ENCODE measurements around the gene ECPAS.

The ECPAS gene

DNA sequence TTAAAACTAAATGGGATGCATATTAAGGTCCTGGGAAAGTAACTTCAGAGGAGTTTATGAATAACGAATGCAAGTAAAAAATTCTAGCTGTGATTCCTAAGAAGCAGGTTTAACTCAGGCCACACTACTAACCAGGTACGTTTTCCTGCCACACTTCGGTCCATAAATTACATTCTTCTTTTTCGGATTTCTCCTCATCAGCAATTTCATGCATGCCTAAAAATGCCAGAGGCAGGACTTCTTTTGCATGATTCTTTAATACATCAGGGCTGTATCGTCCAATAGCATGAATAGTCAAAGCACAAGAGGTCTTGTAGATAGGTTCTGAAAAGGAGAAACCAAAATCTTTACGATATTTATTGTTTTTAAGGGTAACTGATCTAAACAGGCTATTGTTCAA lies 111.9 kb downstream of the ECPAS start:
- Histone ChIP-seq H3K27me3 (ENCODE audit: insufficient read depth, insufficient read length) (no peaks in the 10 kb centered on the region), H3K9me3 (ENCODE audit: insufficient read depth, low read length) (no peaks in the 10 kb centered on the region), H3K4me1 (ENCODE audit: insufficient read depth, insufficient read length) (no peaks in the 10 kb centered on the region), H3K4me3 (ENCODE audit: insufficient read length, low read depth) (no peak overlapping the region), H3K9ac (ENCODE audit: insufficient read length, low read depth) (no peak overlapping the region), H3K36me3 (ENCODE audit: insufficient read depth, insufficient read length, low read length) (peaks cover 79% of the 10 kb centered on the region)
- DNase-seq (ENCODE audit: low read depth, low spot score), result no peak
- no peak for TF ChIP-seq YY1 (IDR thresholded peaks at IDR 0.05; ENCODE audit: insufficient read depth, insufficient read length)
- TF ChIP-seq ZNF274 (IDR thresholded peaks at IDR 0.05; ENCODE audit: low read depth, low read length), result no peak
- TF ChIP-seq SUZ12 (IDR thresholded peaks at IDR 0.05; ENCODE audit: extremely low read depth, insufficient read depth, insufficient read length), result no peak

GRCh38 chr9:111366978-111367377 lies 117.2 kb downstream of the ECPAS start:
- H3K9me3 ChIP-seq (ENCODE audit: insufficient read depth, low read length), result no peaks in the 10 kb centered on the region
- DNase-seq (ENCODE audit: low read depth, low spot score), result no peak
- no peak overlapping the region for H3K9ac ChIP-seq (ENCODE audit: insufficient read length, low read depth)
- H3K4me3 ChIP-seq (ENCODE audit: insufficient read length, low read depth), result no peak overlapping the region
- no peaks in the 10 kb centered on the region for H3K27me3 ChIP-seq (ENCODE audit: insufficient read depth, insufficient read length)
- H3K36me3 ChIP-seq (ENCODE audit: insufficient read depth, insufficient read length, low read length), result peaks cover 76% of the 10 kb centered on the region
- TF ChIP-seq YY1 (IDR thresholded peaks at IDR 0.05; ENCODE audit: insufficient read depth, insufficient read length), result no peak
- no peak for TF ChIP-seq SUZ12 (IDR thresholded peaks at IDR 0.05; ENCODE audit: extremely low read depth, insufficient read depth, insufficient read length)
- TF ChIP-seq ZNF274 (IDR thresholded peaks at IDR 0.05; ENCODE audit: low read depth, low read length), result no peak
- H3K4me1 ChIP-seq (ENCODE audit: insufficient read depth, insufficient read length), result no peaks in the 10 kb centered on the region

DNA sequence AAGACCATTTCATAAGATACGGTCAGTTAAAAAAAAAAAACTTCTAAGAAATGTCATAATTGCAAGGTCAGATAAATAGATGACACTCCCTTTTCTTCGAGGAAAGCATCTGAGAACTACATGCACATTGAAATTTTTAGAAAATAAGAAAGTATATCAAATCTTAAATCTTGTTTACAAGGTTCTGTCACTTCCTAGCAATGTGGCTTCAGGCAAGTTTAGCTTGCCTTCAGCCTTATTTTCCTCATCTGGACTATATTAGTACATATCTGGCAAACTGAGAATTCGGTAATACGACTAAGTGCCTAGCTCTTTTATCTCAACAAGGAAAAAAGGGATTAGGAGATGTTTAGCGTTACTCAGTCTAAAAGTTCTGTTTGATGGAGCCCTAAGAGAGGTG lies 121.7 kb downstream of the ECPAS start:
- H3K36me3 ChIP-seq (ENCODE audit: insufficient read depth, insufficient read length, low read length), result peaks cover 54% of the 10 kb centered on the region
- no peak for TF ChIP-seq YY1 (IDR thresholded peaks at IDR 0.05; ENCODE audit: insufficient read depth, insufficient read length)
- no peak for TF ChIP-seq ZNF274 (IDR thresholded peaks at IDR 0.05; ENCODE audit: low read depth, low read length)
- no peak for TF ChIP-seq SUZ12 (IDR thresholded peaks at IDR 0.05; ENCODE audit: extremely low read depth, insufficient read depth, insufficient read length)

DNA sequence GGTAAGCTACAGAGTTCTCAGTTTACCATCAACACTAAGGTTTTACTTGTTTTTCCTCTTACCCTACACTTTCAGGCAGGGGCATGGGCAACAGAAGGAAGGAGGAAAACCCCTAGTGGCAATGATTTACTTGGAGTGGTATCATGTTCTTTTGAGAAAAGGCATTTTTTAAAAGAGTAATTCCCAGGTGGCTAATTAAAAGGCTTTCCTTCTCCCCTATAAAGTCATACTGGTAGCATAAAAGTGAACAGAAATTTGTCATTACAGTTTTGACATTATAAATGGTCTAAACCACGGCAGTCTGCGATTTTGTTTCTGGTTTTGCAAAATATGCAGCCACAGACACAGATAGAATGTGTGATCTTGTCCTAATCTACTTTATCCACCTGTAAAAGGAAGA lies 123.3 kb downstream of the ECPAS start:
- Histone ChIP-seq H3K4me3 (ENCODE audit: insufficient read length, low read depth) (no peak overlapping the region), H3K36me3 (ENCODE audit: insufficient read depth, insufficient read length, low read length) (peaks cover 42% of the 10 kb centered on the region), H3K27me3 (ENCODE audit: insufficient read depth, insufficient read length) (no peaks in the 10 kb centered on the region), H3K9me3 (ENCODE audit: insufficient read depth, low read length) (no peaks in the 10 kb centered on the region), H3K9ac (ENCODE audit: insufficient read length, low read depth) (no peak overlapping the region), H3K4me1 (ENCODE audit: insufficient read depth, insufficient read length) (no peaks in the 10 kb centered on the region)
- DNase-seq (ENCODE audit: low read depth, low spot score), result no peak
- TF ChIP-seq SUZ12 (IDR thresholded peaks at IDR 0.05; ENCODE audit: extremely low read depth, insufficient read depth, insufficient read length) (no peak), ZNF274 (IDR thresholded peaks at IDR 0.05; ENCODE audit: low read depth, low read length) (no peak), YY1 (IDR thresholded peaks at IDR 0.05; ENCODE audit: insufficient read depth, insufficient read length) (no peak)

More for the DNA sequence above, 121.7 kb downstream of the ECPAS start:
- Histone ChIP-seq H3K9me3 (ENCODE audit: insufficient read depth, low read length) (no peaks in the 10 kb centered on the region), H3K4me1 (ENCODE audit: insufficient read depth, insufficient read length) (no peaks in the 10 kb centered on the region), H3K27me3 (ENCODE audit: insufficient read depth, insufficient read length) (no peaks in the 10 kb centered on the region), H3K9ac (ENCODE audit: insufficient read length, low read depth) (no peak overlapping the region), H3K4me3 (ENCODE audit: insufficient read length, low read depth) (no peak overlapping the region)
- DNase-seq (ENCODE audit: low read depth, low spot score), result no peak

- peaks cover 14% of the 10 kb centered on the region for H3K36me3 ChIP-seq (ENCODE audit: insufficient read depth, insufficient read length, low read length)
- no peaks in the 10 kb centered on the region for H3K9me3 ChIP-seq (ENCODE audit: insufficient read depth, low read length)
- DNase-seq (ENCODE audit: low read depth, low spot score), result no peak
- no peak overlapping the region for H3K9ac ChIP-seq (ENCODE audit: insufficient read length, low read depth)
- TF ChIP-seq ZNF274 (IDR thresholded peaks at IDR 0.05; ENCODE audit: low read depth, low read length), result no peak
- TF ChIP-seq SUZ12 (IDR thresholded peaks at IDR 0.05; ENCODE audit: extremely low read depth, insufficient read depth, insufficient read length), result no peak
- TF ChIP-seq YY1 (IDR thresholded peaks at IDR 0.05; ENCODE audit: insufficient read depth, insufficient read length), result no peak
- no peaks in the 10 kb centered on the region for H3K4me1 ChIP-seq (ENCODE audit: insufficient read depth, insufficient read length)
- no peaks in the 10 kb centered on the region for H3K27me3 ChIP-seq (ENCODE audit: insufficient read depth, insufficient read length)
- H3K4me3 ChIP-seq (ENCODE audit: insufficient read length, low read depth), result no peak overlapping the region
Observed at GRCh38 chr9:111356481-111357244, 127.5 kb downstream of the ECPAS start.

DNA sequence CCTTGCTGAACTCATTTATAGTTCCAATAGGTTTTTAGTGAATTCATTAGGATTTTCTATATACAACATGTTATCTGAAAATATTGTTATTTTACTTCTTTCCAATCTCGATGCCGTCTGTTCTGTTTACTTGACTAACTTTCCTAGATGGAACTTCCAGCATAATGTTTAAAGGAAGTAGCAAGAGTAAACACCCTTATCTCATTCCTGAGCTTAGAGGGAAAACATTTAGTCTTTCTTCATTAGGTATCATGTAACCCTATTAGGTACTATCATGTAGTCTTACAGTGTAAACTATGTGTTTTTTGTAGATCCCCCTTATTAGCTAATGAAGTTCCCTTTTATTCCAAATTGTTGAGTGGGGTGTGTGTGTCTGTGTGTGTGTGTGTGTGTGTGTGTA lies 131.6 kb downstream of the ECPAS start:
- TF ChIP-seq SUZ12 (IDR thresholded peaks at IDR 0.05; ENCODE audit: extremely low read depth, insufficient read depth, insufficient read length) (no peak), ZNF274 (IDR thresholded peaks at IDR 0.05; ENCODE audit: low read depth, low read length) (no peak), YY1 (IDR thresholded peaks at IDR 0.05; ENCODE audit: insufficient read depth, insufficient read length) (no peak)
- no peaks in the 10 kb centered on the region for H3K9me3 ChIP-seq (ENCODE audit: insufficient read depth, low read length)

GRCh38 chr9:111350556-111350955 lies 133.6 kb downstream of the ECPAS start:
- H3K9me3 ChIP-seq (ENCODE audit: insufficient read depth, low read length), result no peaks in the 10 kb centered on the region
- no peak for TF ChIP-seq SUZ12 (IDR thresholded peaks at IDR 0.05; ENCODE audit: extremely low read depth, insufficient read depth, insufficient read length)
- no peak for TF ChIP-seq ZNF274 (IDR thresholded peaks at IDR 0.05; ENCODE audit: low read depth, low read length)
- no peak for TF ChIP-seq YY1 (IDR thresholded peaks at IDR 0.05; ENCODE audit: insufficient read depth, insufficient read length)
- H3K9ac ChIP-seq (ENCODE audit: insufficient read length, low read depth), result no peak overlapping the region
- no peaks in the 10 kb centered on the region for H3K27me3 ChIP-seq (ENCODE audit: insufficient read depth, insufficient read length)
- H3K4me3 ChIP-seq (ENCODE audit: insufficient read length, low read depth), result no peak overlapping the region
- H3K36me3 ChIP-seq (ENCODE audit: insufficient read depth, insufficient read length, low read length), result no peaks in the 10 kb centered on the region
- no peaks in the 10 kb centered on the region for H3K4me1 ChIP-seq (ENCODE audit: insufficient read depth, insufficient read length)
- no peak for DNase-seq (ENCODE audit: low read depth, low spot score)

More for the DNA sequence above, 131.6 kb downstream of the ECPAS start:
- no peak for DNase-seq (ENCODE audit: low read depth, low spot score)
- H3K36me3 ChIP-seq (ENCODE audit: insufficient read depth, insufficient read length, low read length), result no peaks in the 10 kb centered on the region
- no peak overlapping the region for H3K4me3 ChIP-seq (ENCODE audit: insufficient read length, low read depth)
- H3K27me3 ChIP-seq (ENCODE audit: insufficient read depth, insufficient read length), result no peaks in the 10 kb centered on the region
- no peaks in the 10 kb centered on the region for H3K4me1 ChIP-seq (ENCODE audit: insufficient read depth, insufficient read length)
- H3K9ac ChIP-seq (ENCODE audit: insufficient read length, low read depth), result no peak overlapping the region

Measured in NT2/D1 (cell line).